ENCODE measurements around the gene CENPV. TPM values are rescaled to one million over a fixed set of nuclear protein-coding genes. Genes with fewer than 3 reads are reported as not detected.

Gene CENPV
- polyA plus RNA-seq, 4 donors: 115 to 185 (median 147) TPM

DNA sequence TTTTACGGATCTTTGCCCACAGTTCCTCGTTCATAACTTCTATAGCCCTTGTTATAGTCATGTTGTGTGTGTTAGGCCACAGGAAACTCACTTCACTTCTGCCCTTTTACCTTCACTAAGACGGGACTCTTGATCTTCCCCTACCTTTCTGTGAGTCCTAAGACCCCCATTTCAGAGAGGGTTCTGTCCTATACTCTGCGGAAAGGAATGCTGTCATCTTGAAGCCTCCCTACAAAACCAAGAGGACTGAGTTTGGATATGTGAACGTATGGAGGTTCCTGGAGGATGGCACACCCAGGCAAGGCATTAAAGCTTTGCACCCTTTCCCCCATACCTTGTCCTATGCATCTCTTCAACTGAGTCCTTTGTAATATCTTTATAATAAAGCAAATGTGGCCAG lies 31.3 kb upstream of the CENPV start:
- Histone ChIP-seq H3K4me1 (ENCODE audit: control insufficient read depth in 3 of 3, insufficient read depth in 2 of 3, low read depth in 1 of 3, low read length in 2 of 3) (peaks cover 4 to 18% (median 7%) of the 10 kb centered on the region in 3 donors), H3K9me3 (ENCODE audit: control insufficient read depth in 2 of 2, insufficient read depth in 1 of 2, low read depth in 1 of 2, low read length in 1 of 2) (no peaks in the 10 kb centered on the region), H3K27ac (ENCODE audit: low read depth in 1 of 3, low read length in 2 of 3) (peak overlapping the region in 1 of 3 donors; percentile 20), H3K27me3 (ENCODE audit: control insufficient read depth in 3 of 3, insufficient read depth in 3 of 3, low read length in 3 of 3) (no peaks in the 10 kb centered on the region), H3K4me3 (ENCODE audit: low read depth in 1 of 3, low read length in 3 of 3) (no peak overlapping the region), H3K36me3 (ENCODE audit: control insufficient read depth in 3 of 3, insufficient read depth in 2 of 3, low read depth in 1 of 3, low read length in 3 of 3) (peaks cover 0 to 20% (median 3%) of the 10 kb centered on the region in 3 donors)
- DNase-seq: no peak
- FAIRE-seq: no peak
- WGBS, 3 donors: 48 to 63% (median 60%) methylated on average over 5 of the region's 5 CpGs

DNA sequence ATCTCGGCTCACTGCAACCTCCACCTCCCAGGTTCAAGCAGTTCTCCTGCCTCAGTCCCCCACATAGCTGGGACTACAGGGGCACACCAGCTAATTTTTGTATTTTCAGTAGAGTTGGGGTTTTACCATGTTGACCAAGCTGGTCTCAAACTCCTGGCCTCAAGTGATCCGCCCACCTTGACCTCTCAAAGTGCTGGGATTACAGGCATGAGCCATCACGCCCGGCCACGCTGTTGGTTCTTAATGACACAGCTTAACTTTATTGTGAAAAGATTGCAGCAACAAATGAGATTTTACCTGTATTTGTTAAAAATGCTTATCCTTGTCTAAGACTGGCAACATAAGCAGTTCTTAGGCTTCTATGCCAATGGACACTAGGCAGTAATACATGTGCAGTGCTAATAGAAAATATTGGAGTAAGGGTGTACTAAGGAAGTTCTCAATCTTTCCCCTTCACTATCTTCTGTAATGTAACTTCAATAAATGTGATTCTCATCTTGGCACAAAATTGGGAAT lies 30.6 kb upstream of the CENPV start:
- Histone ChIP-seq H3K4me1 (ENCODE audit: control insufficient read depth in 3 of 3, insufficient read depth in 2 of 3, low read depth in 1 of 3, low read length in 2 of 3) (peaks cover 4 to 18% (median 7%) of the 10 kb centered on the region in 3 donors), H3K27me3 (ENCODE audit: control insufficient read depth in 3 of 3, insufficient read depth in 3 of 3, low read length in 3 of 3) (no peaks in the 10 kb centered on the region), H3K27ac (ENCODE audit: low read depth in 1 of 3, low read length in 2 of 3) (no peak overlapping the region), H3K4me3 (ENCODE audit: low read depth in 1 of 3, low read length in 3 of 3) (peak overlapping the region in 1 of 3 donors; percentile 21), H3K36me3 (ENCODE audit: control insufficient read depth in 3 of 3, insufficient read depth in 2 of 3, low read depth in 1 of 3, low read length in 3 of 3) (peaks cover 0 to 20% (median 3%) of the 10 kb centered on the region in 3 donors), H3K9me3 (ENCODE audit: control insufficient read depth in 2 of 2, insufficient read depth in 1 of 2, low read depth in 1 of 2, low read length in 1 of 2) (no peaks in the 10 kb centered on the region)
- DNase-seq (no peak), FAIRE-seq (no peak)
- WGBS, 3 donors: 50 to 77% (median 62%) methylated on average over 5 of the region's 5 CpGs

DNA sequence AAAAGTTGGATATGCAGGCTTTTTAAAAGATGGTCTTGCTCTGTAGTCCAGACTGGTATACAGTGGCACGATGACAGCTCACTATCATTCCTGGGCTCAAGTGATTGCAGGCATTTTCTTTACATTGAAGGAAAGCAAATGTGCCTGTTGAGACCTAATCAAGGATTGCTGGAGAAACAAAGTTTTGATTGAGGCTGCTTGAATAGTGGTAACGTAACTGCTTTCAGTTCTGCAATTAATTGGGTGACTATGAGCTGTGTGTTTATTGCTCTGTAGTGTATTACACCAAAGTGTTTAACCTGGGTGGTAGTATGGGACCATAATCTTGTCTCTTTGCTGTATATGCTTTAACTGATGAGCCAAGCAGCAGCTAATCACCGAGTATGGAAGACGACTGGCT lies 29.9 kb upstream of the CENPV start:
- H3K4me3 ChIP-seq (ENCODE audit: low read depth in 1 of 3, low read length in 3 of 3): peak overlapping the region in 2 of 3 donors; percentile 21 to 90
- peaks cover 0 to 20% (median 3%) of the 10 kb centered on the region in 3 donors for H3K36me3 ChIP-seq (ENCODE audit: control insufficient read depth in 3 of 3, insufficient read depth in 2 of 3, low read depth in 1 of 3, low read length in 3 of 3)
- H3K9me3 ChIP-seq (ENCODE audit: control insufficient read depth in 2 of 2, insufficient read depth in 1 of 2, low read depth in 1 of 2, low read length in 1 of 2): no peaks in the 10 kb centered on the region
- no peaks in the 10 kb centered on the region for H3K27me3 ChIP-seq (ENCODE audit: control insufficient read depth in 3 of 3, insufficient read depth in 3 of 3, low read length in 3 of 3)
- WGBS, 3 donors: 15 to 53% (median 28%) methylated on average over 4 of the region's 4 CpGs
- peak in 1 of 2 donors; percentile 3 for DNase-seq
- FAIRE-seq: no peak
- no peak overlapping the region for H3K27ac ChIP-seq (ENCODE audit: low read depth in 1 of 3, low read length in 2 of 3)
- peaks cover 4 to 17% (median 7%) of the 10 kb centered on the region in 3 donors for H3K4me1 ChIP-seq (ENCODE audit: control insufficient read depth in 3 of 3, insufficient read depth in 2 of 3, low read depth in 1 of 3, low read length in 2 of 3)

DNA sequence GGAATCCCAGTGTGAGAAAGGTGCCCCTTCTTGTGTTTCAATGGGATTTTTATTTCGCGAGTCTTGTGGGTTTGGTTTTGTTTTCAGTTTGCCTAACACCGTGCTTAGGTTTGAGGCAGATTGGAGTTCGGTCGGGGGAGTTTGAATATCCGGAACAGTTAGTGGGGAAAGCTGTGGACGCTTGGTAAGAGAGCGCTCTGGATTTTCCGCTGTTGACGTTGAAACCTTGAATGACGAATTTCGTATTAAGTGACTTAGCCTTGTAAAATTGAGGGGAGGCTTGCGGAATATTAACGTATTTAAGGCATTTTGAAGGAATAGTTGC lies 28.2 kb upstream of the CENPV start:
- no peak for FAIRE-seq

DNA sequence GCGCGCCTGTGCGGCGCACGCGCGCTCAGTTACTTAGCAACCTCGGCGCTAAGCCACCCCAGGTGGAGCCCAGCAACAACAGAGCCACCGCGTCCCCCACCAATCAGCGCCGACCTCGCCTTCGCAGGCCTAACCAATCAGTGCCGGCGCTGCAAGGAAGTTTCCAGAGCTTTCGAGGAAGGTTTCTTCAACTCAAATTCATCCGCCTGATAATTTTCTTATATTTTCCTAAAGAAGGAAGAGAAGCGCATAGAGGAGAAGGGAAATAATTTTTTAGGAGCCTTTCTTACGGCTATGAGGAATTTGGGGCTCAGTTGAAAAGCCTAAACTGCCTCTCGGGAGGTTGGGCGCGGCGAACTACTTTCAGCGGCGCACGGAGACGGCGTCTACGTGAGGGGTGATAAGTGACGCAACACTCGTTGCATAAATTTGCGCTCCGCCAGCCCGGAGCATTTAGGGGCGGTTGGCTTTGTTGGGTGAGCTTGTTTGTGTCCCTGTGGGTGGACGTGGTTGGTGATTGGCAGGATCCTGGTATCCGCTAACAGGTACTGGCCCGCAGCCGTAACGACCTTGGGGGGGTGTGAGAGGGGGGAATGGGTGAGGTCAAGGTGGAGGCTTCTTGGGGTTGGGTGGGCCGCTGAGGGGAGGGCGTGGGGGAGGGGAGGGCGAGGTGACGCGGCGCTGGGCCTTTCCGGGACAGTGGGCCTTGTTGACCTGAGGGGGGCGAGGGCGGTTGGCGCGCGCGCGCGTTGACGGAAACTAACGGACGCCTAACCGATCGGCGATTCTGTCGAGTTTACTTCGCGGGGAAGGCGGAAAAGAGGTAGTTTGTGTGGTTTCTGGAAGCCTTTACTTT lies 27.6 kb upstream of the CENPV start, which contains the start of gene UBB:
Gene UBB, plus strand, starts transcription at position 452 of the 856 bp plus-strand sequence. CDS start 817 bp downstream, outside the sequence.
- FAIRE-seq: no peak

More for the DNA sequence above, 28.2 kb upstream of the CENPV start:
- Histone ChIP-seq H3K4me3 (ENCODE audit: low read depth in 1 of 3, low read length in 3 of 3) (peak overlapping the region; percentile 62 to 90 (median 80)), H3K4me1 (ENCODE audit: control insufficient read depth in 3 of 3, insufficient read depth in 2 of 3, low read depth in 1 of 3, low read length in 2 of 3) (peaks cover 4 to 8% (median 7%) of the 10 kb centered on the region in 3 donors), H3K9me3 (ENCODE audit: control insufficient read depth in 2 of 2, insufficient read depth in 1 of 2, low read depth in 1 of 2, low read length in 1 of 2) (no peaks in the 10 kb centered on the region), H3K27me3 (ENCODE audit: control insufficient read depth in 3 of 3, insufficient read depth in 3 of 3, low read length in 3 of 3) (no peaks in the 10 kb centered on the region), H3K36me3 (ENCODE audit: control insufficient read depth in 3 of 3, insufficient read depth in 2 of 3, low read depth in 1 of 3, low read length in 3 of 3) (peaks cover 0 to 20% (median 3%) of the 10 kb centered on the region in 3 donors), H3K27ac (ENCODE audit: low read depth in 1 of 3, low read length in 2 of 3) (peak overlapping the region; percentile 61 to 96 (median 76))
- DNase-seq: peak in 1 of 2 donors; percentile 40
- WGBS, 3 donors: 0 to 2% (median 1%) methylated on average over 14 of the region's 14 CpGs

DNA sequence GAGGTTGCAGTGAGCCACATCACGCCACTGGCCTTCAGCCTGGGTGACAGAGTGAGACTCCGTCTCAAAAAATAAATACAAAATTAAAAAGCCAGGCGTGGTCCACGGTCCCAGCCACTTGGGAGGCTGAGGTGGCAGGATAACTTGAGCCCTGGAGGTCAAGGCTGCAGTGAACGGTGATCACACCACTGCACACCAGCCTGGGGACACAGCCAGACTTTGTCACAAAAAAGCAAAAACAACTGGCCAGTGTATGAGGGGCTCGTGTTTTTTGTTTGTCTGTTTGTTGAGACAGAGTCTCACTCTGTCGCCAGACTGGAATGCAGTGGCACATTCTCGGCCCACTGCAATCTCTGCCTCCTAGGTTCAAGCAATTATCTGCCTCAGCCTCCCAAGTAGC lies 26.4 kb upstream of the CENPV start:
- WGBS, 3 donors: 90 to 92% (median 91%) methylated on average over 8 of the region's 8 CpGs
- H3K9me3 ChIP-seq (ENCODE audit: control insufficient read depth in 2 of 2, insufficient read depth in 1 of 2, low read depth in 1 of 2, low read length in 1 of 2): no peaks in the 10 kb centered on the region
- H3K4me1 ChIP-seq (ENCODE audit: control insufficient read depth in 3 of 3, insufficient read depth in 2 of 3, low read depth in 1 of 3, low read length in 2 of 3): peaks cover 4 to 7% (median 7%) of the 10 kb centered on the region in 3 donors
- H3K36me3 ChIP-seq (ENCODE audit: control insufficient read depth in 3 of 3, insufficient read depth in 2 of 3, low read depth in 1 of 3, low read length in 3 of 3): peaks cover 0 to 20% (median 3%) of the 10 kb centered on the region in 3 donors
- FAIRE-seq: no peak
- no peaks in the 10 kb centered on the region for H3K27me3 ChIP-seq (ENCODE audit: control insufficient read depth in 3 of 3, insufficient read depth in 3 of 3, low read length in 3 of 3)
- no peak for DNase-seq
- no peak overlapping the region for H3K4me3 ChIP-seq (ENCODE audit: low read depth in 1 of 3, low read length in 3 of 3)
- no peak overlapping the region for H3K27ac ChIP-seq (ENCODE audit: low read depth in 1 of 3, low read length in 2 of 3)

More for the DNA sequence above, 27.6 kb upstream of the CENPV start, which contains the start of gene UBB:
- Histone ChIP-seq H3K27ac (ENCODE audit: low read depth in 1 of 3, low read length in 2 of 3) (peak within 1 kb of the TSS; percentile 61 to 96 (median 76)), H3K4me3 (ENCODE audit: low read depth in 1 of 3, low read length in 3 of 3) (peak within 1 kb of the TSS; percentile 62 to 90 (median 80)), H3K4me1 (ENCODE audit: control insufficient read depth in 3 of 3, insufficient read depth in 2 of 3, low read depth in 1 of 3, low read length in 2 of 3) (peaks cover 4 to 7% (median 7%) of the 10 kb centered on the region in 3 donors), H3K36me3 (ENCODE audit: control insufficient read depth in 3 of 3, insufficient read depth in 2 of 3, low read depth in 1 of 3, low read length in 3 of 3) (peaks cover 0 to 20% (median 3%) of the 10 kb centered on the region in 3 donors), H3K27me3 (ENCODE audit: control insufficient read depth in 3 of 3, insufficient read depth in 3 of 3, low read length in 3 of 3) (no peaks in the 10 kb centered on the region), H3K9me3 (ENCODE audit: control insufficient read depth in 2 of 2, insufficient read depth in 1 of 2, low read depth in 1 of 2, low read length in 1 of 2) (no peaks in the 10 kb centered on the region)
- 0 to 1% (median 0%) methylated on average over 67 of the region's 67 CpGs for WGBS, 3 donors
- peak; percentile 97 for DNase-seq

DNA sequence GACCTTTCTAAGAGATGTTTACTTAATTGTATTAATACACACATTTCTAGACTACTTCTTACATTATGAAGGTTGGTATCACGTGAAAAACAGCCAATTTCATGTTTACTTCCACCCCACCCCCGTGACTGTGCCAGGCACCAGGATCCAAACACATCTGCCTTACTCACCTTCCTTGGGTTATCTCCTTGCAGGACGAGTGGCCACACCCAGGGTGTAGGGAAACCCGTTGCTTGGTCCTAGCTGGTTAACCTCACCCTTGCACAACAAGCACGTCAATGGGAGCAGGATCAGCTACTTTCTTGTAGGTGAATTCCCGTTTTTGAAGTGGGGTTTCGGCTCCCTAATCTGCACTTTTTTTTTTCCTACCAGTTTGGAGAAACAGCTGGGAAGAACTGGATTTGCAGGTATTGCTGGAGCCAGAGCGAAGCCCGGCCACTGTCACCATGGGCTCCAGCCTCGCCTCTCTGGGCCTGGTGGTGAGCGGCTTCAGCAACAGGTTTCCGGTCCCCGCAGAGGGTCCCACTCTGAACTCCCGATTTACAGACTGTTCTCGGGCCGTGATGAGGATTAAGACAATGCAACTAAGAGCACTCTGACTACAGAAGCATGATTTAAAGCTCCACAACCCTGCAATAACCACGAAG lies 25.5 kb upstream of the CENPV start:
- FAIRE-seq: no peak
- no peak overlapping the region for H3K27ac ChIP-seq (ENCODE audit: low read depth in 1 of 3, low read length in 2 of 3)
- WGBS, 3 donors: 66 to 78% (median 72%) methylated on average over 17 of the region's 17 CpGs

DNA sequence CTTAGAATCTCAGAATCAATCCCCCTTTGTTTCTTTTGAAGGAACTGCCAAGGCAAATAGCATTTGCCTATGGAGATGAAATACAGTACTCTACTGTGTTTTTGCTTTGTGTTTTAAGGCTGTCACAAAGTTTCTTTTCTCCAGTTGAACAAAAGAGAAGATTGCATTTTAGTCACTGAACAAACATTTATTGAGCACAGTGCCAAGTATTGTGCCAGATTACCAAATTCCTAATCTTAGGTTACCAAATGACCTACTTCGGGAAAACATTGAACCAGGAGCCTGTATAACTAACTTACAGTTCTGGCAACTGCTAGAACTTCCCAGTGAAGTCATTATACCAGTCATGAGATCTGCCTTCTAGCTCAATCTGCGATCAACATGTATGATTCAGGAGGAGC lies 24.7 kb upstream of the CENPV start:
- H3K27me3 ChIP-seq (ENCODE audit: control insufficient read depth in 3 of 3, insufficient read depth in 3 of 3, low read length in 3 of 3): no peaks in the 10 kb centered on the region
- no peaks in the 10 kb centered on the region for H3K9me3 ChIP-seq (ENCODE audit: control insufficient read depth in 2 of 2, insufficient read depth in 1 of 2, low read depth in 1 of 2, low read length in 1 of 2)
- no peak for DNase-seq
- 36 to 52% (median 52%) methylated on average over 2 of the region's 2 CpGs for WGBS, 3 donors
- no peak for FAIRE-seq
- no peak overlapping the region for H3K27ac ChIP-seq (ENCODE audit: low read depth in 1 of 3, low read length in 2 of 3)
- no peak overlapping the region for H3K4me3 ChIP-seq (ENCODE audit: low read depth in 1 of 3, low read length in 3 of 3)
- H3K4me1 ChIP-seq (ENCODE audit: control insufficient read depth in 3 of 3, insufficient read depth in 2 of 3, low read depth in 1 of 3, low read length in 2 of 3): peaks cover under 1 to 8% (median 4%) of the 10 kb centered on the region in 3 donors
- peaks cover 0 to 13% (median 3%) of the 10 kb centered on the region in 3 donors for H3K36me3 ChIP-seq (ENCODE audit: control insufficient read depth in 3 of 3, insufficient read depth in 2 of 3, low read depth in 1 of 3, low read length in 3 of 3)

More for the DNA sequence above, 25.5 kb upstream of the CENPV start:
- Histone ChIP-seq H3K27me3 (ENCODE audit: control insufficient read depth in 3 of 3, insufficient read depth in 3 of 3, low read length in 3 of 3) (no peaks in the 10 kb centered on the region), H3K36me3 (ENCODE audit: control insufficient read depth in 3 of 3, insufficient read depth in 2 of 3, low read depth in 1 of 3, low read length in 3 of 3) (peaks cover 0 to 19% (median 3%) of the 10 kb centered on the region in 3 donors), H3K4me1 (ENCODE audit: control insufficient read depth in 3 of 3, insufficient read depth in 2 of 3, low read depth in 1 of 3, low read length in 2 of 3) (peaks cover 4 to 10% (median 7%) of the 10 kb centered on the region in 3 donors), H3K9me3 (ENCODE audit: control insufficient read depth in 2 of 2, insufficient read depth in 1 of 2, low read depth in 1 of 2, low read length in 1 of 2) (no peaks in the 10 kb centered on the region), H3K4me3 (ENCODE audit: low read depth in 1 of 3, low read length in 3 of 3) (no peak overlapping the region)
- peak in 1 of 2 donors; percentile 45 for DNase-seq
